ENCODE data around the gene INPP5J.
"Not testable (repeated sequence)": the region's sequence is repeated elsewhere in the genome, so short reads cannot be mapped to it uniquely, and the experiment has no call there.

INPP5J gene

DNA sequence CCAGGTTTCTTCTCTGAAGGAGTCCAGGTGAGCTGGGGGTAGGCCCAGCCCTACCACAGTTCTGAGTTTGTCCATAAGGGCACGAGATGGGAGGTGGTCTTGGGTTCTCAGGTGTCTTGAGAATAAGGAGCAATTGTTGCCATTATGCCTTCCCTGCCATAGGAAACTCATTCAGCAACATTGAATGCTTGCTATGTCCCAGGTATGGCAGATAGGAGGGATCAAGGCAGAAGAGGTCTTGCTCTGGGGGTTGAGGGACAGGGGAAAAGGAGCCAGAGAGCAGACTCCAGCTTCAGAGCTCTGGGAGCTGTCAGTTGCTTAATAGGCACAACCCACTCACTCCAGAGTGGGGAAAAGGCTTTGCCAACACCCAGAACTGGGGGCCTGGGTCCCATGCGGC, 19.7 kb upstream of the INPP5J start:
- no peak for DNase-seq

GRCh38 chr22:31103899-31104694, 18.7 kb upstream of the INPP5J start:
- DNase-seq = no peak

GRCh38 chr22:31104869-31105268, 17.9 kb upstream of the INPP5J start:
- DNase-seq = no peak

DNA sequence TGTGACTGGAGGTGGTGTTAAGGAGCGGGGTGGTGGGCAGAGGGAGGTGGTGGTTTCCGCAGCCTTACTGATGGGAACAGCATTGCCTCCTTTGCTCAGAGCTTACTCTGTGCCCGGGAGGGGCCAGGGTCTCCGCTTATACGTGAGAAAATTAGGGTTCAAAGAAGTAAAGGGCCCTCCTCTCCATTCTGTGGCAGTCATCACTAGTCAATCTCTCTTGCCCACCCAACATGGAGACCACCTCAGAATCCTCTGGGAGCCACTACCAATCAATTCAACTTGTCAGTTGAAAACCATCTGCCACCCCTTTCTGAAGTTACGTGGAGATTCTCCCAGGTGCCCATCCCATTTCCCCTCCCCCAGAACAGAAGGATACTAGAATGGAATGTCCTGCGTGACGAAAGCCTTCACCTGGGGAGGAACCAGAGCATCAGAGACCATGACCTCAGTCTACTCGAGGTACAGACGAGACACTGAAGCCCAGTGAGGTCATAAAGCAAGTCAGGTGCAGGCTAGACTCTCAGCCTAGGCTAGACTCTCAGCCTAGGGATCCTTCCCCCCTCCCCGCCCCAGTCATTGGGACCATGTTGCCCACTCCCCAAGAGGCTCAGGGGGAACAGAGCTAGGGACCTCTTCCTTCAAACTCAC, 17.4 kb upstream of the INPP5J start:
- DNase-seq = no peak

DNA sequence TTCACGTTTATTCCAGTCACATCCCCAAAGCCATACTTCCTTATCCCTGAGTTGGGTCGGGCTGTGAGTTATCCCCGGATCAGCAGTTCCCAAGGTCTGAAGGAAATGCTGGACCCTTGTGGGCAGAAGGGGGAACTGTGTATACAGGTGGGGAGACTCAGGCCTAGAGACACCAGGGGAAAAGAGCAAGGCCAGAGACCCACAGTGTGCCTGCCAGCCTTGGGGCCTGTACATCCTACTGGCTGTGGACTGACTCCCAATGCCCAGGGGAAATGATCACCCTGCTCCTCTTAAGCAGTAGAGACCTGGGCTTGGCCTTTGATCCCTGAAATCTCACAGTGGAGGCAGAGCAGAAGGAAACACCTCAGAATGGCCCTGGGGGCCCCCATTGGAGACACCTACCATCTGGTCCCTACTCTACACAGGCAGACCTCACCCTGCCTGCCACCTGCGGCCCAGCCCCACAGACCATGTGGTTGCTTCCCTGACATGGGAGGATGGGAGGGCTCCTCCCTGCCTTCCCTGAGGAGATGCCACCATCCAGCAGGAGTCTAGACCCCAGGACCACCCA, 16.7 kb upstream of the INPP5J start:
- DNase-seq = no peak

- no peak for DNase-seq
These were observed 16.0 kb upstream of the INPP5J start for GRCh38 chr22:31106731-31107177.

DNA sequence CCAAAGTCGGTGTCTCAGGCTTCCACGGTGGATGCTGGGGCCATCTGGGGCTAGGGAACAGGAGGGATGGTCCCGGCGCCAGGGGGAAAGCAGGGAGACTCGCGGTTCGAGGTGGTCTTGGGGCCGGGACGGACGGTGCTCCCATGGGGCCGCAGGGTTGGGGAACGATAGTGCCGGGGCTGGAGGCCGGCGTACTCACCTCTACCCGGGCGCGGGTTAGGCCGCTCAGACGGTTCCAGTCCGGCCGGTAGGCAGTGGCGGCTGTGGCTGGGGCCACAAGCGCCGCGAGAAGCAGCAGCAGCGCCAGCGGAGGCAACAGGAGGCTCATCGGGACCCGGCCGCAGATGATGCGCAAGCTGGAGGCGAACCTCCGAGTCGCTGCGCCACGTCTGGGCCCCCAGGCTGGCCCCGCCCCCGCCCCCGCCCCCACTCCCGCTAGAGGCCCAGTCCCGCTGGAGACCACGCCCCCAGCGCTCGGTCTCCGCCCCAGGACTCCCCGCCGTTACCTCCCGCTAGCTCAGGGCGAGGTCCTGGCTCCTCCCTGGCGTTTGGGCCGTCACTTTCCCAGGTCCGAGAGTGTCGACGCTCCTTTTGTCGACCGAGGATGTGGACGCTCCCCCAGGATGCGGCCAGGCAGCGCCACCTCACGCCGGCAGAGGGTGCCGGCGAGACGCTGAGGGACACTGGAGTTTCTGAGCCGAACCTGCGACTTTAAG, 15.4 kb upstream of the INPP5J start, which contains the start of gene SELENOM:
SELENOM (minus strand) TSS at position 391 of the 716 bp plus-strand sequence; CDS start at position 328, 63 bp downstream.
- DNase-seq = peak; percentile 97

DNA sequence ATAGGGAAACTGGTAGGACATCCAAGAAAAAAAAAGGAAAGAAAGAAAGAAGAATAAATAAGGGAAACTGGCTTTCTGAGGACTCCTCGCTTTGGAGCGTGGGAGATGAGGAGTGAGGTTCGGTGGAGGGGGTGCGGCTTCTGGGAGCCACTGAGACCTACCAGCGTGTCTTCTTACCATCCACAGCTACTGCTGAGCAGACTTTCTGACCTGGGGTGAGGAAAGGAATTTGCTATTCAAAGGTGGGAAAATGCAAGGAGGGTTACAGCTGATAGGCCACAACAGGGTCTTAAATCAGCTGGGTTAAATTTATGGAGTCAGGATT, 14.9 kb upstream of the INPP5J start:
- DNase-seq = no peak

DNA sequence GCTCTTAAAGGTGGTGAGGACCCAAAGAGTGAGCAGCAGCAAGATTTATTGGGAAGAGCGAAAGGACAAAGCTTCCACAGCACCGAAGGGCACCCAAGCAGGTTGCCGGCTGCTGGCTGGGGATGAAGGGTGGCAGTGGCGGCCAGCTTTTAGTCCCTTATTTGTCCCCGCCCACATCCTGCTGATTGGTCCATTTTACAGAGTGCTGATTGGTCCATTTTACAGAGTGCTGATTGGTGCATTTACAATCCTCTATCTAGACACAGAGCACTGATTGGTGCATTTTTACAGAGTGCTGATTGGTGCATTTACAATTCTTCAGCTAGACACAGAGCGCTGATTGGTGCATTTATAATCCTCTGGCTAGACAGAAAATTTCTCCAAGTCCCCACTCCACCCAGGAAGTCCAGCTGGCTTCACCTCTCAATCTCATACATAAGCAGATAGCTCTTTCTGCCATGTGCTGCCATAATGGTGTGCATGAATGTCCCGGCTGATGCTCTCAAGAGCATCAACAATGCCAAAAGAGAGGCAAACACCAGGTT, 10.1 kb upstream of the INPP5J start:
- DNase-seq = not testable (repeated sequence)

DNA sequence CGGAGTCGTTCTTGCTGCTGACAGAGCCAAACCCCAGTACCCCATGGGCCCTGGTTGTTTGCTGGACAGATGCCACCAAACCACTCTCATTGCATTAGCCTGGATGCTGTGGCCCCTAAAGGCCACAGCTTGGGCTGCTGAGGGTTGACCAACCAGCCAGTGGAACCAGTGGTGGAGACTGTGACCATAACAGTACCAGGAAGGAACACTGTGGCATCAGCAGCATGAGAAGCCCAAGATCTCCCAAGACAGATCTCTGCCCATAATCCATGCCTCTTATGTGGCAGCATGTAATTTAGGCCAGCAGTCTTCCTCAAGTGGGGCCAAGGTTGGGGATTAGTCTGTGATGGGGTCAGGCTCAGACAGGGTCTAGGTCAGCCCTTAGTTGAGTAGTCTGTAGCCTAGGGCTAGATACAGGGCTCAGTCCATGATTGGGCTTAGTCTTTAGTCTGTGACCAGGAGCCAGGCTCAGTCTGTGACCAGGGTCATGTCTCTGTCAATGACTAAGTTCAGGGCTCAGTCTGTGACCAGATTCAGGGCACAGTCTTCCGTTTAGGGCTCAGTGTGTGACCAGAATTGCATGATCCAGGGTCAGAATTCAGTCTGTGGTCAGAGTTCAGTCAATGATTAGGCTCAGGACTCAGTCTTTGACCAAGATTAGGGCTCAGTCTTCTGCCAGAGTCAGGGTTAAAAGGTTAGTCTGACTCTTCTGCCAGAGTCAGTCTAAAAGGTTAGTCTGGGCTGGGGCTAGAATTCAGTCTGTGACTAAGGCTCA, 4.5 kb upstream of the INPP5J start:
- no peak for DNase-seq

DNA sequence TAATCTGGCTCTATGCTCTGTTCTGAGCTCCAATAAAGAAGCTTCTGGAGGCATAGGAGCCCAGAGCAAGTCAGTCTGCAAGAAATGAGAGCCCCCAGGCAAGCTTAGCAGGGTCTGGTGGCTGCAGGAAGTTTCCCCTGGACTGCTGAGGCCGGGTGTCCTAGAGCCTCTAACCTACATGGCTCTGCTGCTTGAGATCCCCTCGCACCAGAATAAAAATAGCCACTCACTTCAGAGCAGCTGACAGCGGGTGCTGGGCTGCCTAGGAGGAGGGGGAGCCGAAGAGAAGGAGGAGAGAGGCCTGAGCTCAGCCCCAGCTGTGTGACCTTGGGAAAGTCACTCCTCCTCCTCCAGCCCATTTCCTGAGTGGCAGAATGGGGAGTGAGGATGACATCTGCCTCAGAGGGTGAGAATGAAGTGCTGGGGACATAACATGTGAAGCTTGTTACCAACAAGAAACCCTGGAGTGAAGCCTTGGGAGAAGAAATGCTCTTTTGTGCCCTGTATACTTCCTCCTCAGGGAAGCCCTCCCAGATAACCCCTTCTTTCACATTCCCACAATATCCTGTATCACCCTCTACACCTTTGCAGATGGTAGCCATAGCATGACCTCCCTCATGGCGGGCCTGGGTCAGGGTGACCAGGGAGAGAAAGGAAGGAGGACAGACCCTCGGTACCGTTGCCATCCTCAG, 3.6 kb upstream of the INPP5J start:
- DNase-seq = no peak

DNA sequence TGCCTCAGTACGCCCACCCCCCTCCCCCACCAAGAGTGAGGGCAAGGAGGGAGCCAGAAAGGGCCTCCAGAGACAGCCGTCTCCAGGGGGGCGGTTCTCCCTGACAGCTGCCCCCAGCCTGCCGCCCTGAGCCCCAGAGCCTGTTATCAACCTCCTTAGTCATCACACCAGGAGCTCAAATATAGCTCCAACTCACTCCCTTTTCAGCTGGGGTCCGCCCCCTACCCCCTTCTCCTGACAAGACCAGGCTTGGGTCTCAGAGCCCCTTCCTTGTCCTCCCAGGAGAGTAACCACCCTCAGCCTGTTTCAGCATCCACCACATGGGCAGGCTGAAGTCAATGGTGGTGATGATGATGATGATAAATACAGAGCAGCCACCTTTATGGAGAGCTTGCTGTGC, 2.5 kb upstream of the INPP5J start:
- no peak for DNase-seq

GRCh38 chr22:31120642-31121041, 2.1 kb upstream of the INPP5J start:
- DNase-seq = no peak

GRCh38 chr22:31121403-31121802, 1.4 kb upstream of the INPP5J start:
- DNase-seq = no peak

DNA sequence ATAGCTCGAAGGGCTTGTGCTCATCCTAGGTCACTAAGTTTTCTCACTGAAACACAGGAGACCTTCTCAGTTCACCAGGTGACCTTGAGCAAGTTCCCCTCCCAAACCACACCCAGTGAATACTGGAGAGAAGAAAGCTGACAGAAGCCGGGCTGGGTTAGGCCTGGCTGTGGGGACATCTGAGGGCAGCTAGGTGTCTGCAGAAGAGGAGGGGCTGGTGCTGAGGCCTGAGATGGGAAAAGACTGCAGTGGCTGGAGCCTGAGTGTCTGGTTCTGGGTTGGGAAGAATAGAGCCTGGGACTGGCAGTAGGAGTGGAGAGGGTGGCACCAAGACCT, 602 bp upstream of the INPP5J start:
- no peak for DNase-seq

DNA sequence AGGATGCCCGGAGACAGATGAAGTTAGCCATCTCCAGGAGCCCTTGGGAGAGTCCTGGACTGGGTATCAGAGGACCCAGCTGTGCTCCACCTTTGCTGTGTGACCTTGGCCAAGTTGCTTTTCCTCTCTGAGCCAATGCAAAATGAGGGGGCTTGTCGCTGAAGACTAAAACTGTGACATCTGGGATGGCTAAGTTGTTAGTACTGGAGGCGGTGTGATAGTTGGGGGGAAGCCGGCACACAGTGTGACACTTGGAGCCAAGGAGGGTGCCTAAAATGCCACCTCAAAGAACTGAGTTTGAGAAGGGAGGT, 481 bp downstream of the INPP5J start:
- no peak for DNase-seq

DNA sequence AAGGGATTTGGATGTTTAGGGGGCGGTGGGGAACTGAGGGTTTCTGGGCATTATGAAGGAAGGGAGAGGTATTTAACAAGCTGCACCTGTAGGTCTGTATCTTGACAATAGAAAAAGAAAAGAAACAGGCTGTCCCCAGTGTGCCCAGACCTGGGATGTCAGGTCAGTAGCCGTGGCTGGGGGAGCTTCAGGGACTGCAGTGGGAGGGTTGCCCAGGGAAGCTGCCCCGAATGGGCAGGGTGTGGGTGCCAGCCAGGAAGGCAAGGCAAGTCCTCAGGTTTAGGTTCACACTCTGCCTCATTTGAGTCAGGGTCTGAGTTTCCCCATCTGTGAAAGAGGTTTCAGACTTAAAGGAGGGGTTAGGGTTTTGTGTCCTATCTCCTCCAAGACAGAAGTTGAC, 1.5 kb downstream of the INPP5J start:
- DNase-seq = no peak

DNA sequence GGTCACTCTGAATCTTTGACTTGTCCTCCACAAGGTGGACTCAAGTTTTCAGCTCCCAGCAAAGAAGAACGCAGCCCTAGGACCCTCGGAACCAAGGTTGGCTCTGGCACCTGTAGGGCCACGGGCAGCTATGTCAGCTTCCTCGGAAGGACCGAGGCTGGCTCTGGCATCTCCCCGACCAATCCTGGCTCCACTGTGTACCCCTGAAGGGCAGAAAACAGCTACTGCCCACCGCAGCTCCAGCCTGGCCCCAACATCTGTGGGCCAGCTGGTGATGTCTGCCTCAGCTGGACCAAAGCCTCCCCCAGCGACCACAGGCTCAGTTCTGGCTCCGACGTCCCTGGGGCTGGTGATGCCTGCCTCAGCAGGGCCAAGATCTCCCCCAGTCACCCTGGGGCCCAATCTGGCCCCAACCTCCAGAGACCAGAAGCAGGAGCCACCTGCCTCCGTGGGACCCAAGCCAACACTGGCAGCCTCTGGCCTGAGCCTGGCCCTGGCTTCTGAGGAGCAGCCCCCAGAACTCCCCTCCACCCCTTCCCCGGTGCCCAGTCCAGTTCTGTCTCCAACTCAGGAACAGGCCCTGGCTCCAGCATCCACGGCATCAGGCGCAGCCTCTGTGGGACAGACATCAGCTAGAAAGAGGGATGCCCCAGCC, 2.2 kb downstream of the INPP5J start:
- DNase-seq = no peak

DNA sequence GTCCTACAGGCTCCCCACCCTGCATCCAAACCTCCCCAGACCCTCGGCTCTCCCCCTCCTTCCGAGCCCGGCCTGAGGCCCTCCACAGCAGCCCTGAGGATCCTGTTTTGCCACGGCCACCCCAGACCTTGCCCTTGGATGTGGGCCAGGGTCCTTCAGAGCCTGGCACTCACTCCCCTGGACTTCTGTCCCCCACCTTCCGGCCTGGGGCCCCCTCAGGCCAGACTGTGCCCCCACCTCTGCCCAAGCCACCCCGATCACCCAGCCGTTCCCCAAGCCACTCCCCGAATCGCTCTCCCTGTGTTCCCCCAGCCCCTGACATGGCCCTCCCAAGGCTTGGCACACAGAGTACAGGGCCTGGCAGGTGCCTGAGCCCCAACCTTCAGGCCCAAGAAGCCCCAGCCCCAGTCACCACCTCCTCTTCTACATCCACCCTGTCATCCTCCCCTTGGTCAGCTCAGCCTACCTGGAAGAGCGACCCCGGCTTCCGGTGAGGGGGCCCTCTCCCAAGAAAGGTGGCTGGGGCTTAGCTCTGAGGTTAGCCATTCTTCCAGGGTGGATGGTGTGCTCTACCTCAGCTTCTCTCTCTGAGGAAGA, 2.9 kb downstream of the INPP5J start:
- DNase-seq = no peak

- DNase-seq = no peak
These were observed 3.5 kb downstream of the INPP5J start for GRCh38 chr22:31126128-31126868.

DNA sequence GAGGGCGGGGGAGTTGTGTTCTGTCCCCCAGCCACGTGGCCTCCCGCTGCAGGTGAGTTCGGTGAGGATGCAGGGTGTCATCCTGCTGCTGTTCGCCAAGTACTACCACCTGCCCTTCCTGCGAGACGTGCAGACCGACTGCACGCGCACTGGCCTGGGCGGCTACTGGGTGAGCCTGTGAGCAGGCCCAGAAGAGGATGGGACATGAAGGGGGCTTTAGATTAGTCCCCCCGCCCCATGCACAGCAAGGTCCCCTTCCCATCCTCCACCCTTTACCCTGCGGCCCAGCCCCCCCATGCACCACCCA, 4.1 kb downstream of the INPP5J start:
- DNase-seq = no peak
